HG03469 (cell line): ENCODE results near the gene PCP2.

Experiments used
- ATAC-seq: cut with Tn5 transposase; IDR thresholded peaks from one replicate; pipeline ENCODE4 v1.9.1; 2021; ENCODE audit warnings: mild to moderate bottlenecking, moderate library complexity, moderate number of reproducible peaks; ENCODE audit not compliant: unreplicated experiment

Gene PCP2

GRCh38 chr19:7633698-7634097 is at the start of gene PCP2:
Gene PCP2, minus strand, starts transcription at chr19:7633719. Its CDS starts 262 bp downstream, at chr19:7633457.
- no peak for ATAC-seq

- no peak for ATAC-seq
These were observed 48.8 kb upstream of the PCP2 start for GRCh38 chr19:7682175-7682855.

- no peak for ATAC-seq
These were observed 48.0 kb upstream of the PCP2 start for GRCh38 chr19:7681340-7682174.

- ATAC-seq = no peak
These were observed 47.3 kb upstream of the PCP2 start, which contains the start of gene TRAPPC5 for GRCh38 chr19:7680606-7681339. Gene TRAPPC5, plus strand, starts transcription at chr19:7680833. Its CDS starts 1,421 bp downstream, at chr19:7682254.

- ATAC-seq = no peak
These were observed 46.5 kb upstream of the PCP2 start for GRCh38 chr19:7679771-7680605.

GRCh38 chr19:7678971-7679751 is 45.6 kb upstream of the PCP2 start:
- ATAC-seq = no peak

GRCh38 chr19:7677669-7678311 is 44.3 kb upstream of the PCP2 start:
- no peak for ATAC-seq

- ATAC-seq = no peak
These were observed 43.3 kb upstream of the PCP2 start, which contains the start of gene MCEMP1 for GRCh38 chr19:7676854-7677253. Gene MCEMP1, plus strand, starts transcription at chr19:7677090. Its CDS starts 31 bp downstream, at chr19:7677121.

- ATAC-seq = no peak
These were observed 42.9 kb upstream of the PCP2 start for GRCh38 chr19:7676376-7676775.

GRCh38 chr19:7674010-7675005 is 40.8 kb upstream of the PCP2 start:
- no peak for ATAC-seq

- ATAC-seq = no peak
These were observed 39.0 kb upstream of the PCP2 start for GRCh38 chr19:7672522-7672921.

- ATAC-seq = no peak
These were observed 37.3 kb upstream of the PCP2 start for GRCh38 chr19:7670790-7671189.

- ATAC-seq = no peak
These were observed 36.7 kb upstream of the PCP2 start for GRCh38 chr19:7670150-7670783.

GRCh38 chr19:7669641-7670040 is 36.1 kb upstream of the PCP2 start:
- no peak for ATAC-seq

- no peak for ATAC-seq
These were observed 35.3 kb upstream of the PCP2 start, which contains the start of gene RETN for GRCh38 chr19:7668842-7669241. Gene RETN, plus strand, starts transcription at chr19:7669049. Its CDS starts 278 bp downstream, at chr19:7669327.

GRCh38 chr19:7665076-7665475 is 31.6 kb upstream of the PCP2 start:
- no peak for ATAC-seq

- ATAC-seq = no peak
These were observed 30.2 kb upstream of the PCP2 start for GRCh38 chr19:7663706-7664105.
